MCF 10A (cell line): ENCODE measurements around the gene GHRL. TPM values are rescaled to one million over a fixed set of nuclear protein-coding genes. Genes with fewer than 3 reads are reported as not detected.

ENCODE experiments used
- BruUV-seq: library from RNA; stranded (reverse); fragments of 400-500 nt; replicated peaks from 2 replicates; lab custom pipeline; 2021; lab: Mats Ljungman, UMichigan
- CTCF ChIA-PET: fragments of 300-600 bp; sonication (Branson Sonifier 250); formaldehyde crosslinking; extraction: SDS; loops from one replicate; lab custom pipeline; 2021; ENCODE audit warnings: antibody characterized with exemption, inconsistent platforms; lab: Yijun Ruan, JAX
- POLR2A ChIA-PET: fragments of 300-600, 350-650 bp; sonication (Branson Sonifier 250); formaldehyde crosslinking; extraction: SDS; loops from one replicate; lab custom pipeline; 2020; ENCODE audit warnings: antibody characterized with exemption, inconsistent platforms; lab: Yijun Ruan, JAX
- DNase-seq: peaks from one replicate; pipeline ENCODE4 v3.0.0-alpha.2; 2018; ENCODE audit not compliant: unreplicated experiment
- H3K27ac Mint-ChIP-seq: one replicate; pipeline ENCODE4 v1.8.0; 2022; ENCODE audit warnings: mild to moderate bottlenecking, low read depth, mixed read lengths; ENCODE audit not compliant: unreplicated experiment
- H3K27me3 Mint-ChIP-seq: one replicate; pipeline ENCODE4 v1.8.0; 2022; ENCODE audit warnings: mixed read lengths; ENCODE audit not compliant: insufficient read depth, unreplicated experiment
- H3K36me3 Mint-ChIP-seq: one replicate; pipeline ENCODE4 v1.8.0; 2022; ENCODE audit warnings: mild to moderate bottlenecking, moderate library complexity, mixed read lengths; ENCODE audit not compliant: insufficient read depth, unreplicated experiment
- H3K4me1 Mint-ChIP-seq: one replicate; pipeline ENCODE4 v1.8.0; 2022; ENCODE audit warnings: mixed read lengths; ENCODE audit not compliant: insufficient read depth, unreplicated experiment
- H3K4me3 Mint-ChIP-seq: one replicate; pipeline ENCODE4 v1.8.0; 2022; ENCODE audit warnings: mild to moderate bottlenecking, moderate library complexity, mixed read lengths; ENCODE audit not compliant: unreplicated experiment
- H3K9me3 Mint-ChIP-seq: one replicate; pipeline ENCODE4 v1.8.0; 2022; ENCODE audit warnings: mixed read lengths; ENCODE audit not compliant: unreplicated experiment
- intact Hi-C: fragments of 100-400 bp; cut with micrococcal nuclease; formaldehyde crosslinking; loops from 2 replicates; pipeline ENCODE4 v1.14.1; 2022
- total RNA-seq: library from RNA; stranded (reverse); gene quantifications from 2 replicates; pipeline ENCODE4 v1.2.3, GENCODE V29; 2022
- TF ChIP-seq, protein P1 (sequence below): fragments of 200-600 bp; IDR thresholded peaks from one replicate; pipeline ENCODE4 v1.8.0; 2022; ENCODE audit warnings: antibody characterized with exemption, mild to moderate bottlenecking; ENCODE audit not compliant: unreplicated experiment

Gene GHRL
- total RNA-seq, 1 experiment from 2014 or later, result not detected

DNA sequence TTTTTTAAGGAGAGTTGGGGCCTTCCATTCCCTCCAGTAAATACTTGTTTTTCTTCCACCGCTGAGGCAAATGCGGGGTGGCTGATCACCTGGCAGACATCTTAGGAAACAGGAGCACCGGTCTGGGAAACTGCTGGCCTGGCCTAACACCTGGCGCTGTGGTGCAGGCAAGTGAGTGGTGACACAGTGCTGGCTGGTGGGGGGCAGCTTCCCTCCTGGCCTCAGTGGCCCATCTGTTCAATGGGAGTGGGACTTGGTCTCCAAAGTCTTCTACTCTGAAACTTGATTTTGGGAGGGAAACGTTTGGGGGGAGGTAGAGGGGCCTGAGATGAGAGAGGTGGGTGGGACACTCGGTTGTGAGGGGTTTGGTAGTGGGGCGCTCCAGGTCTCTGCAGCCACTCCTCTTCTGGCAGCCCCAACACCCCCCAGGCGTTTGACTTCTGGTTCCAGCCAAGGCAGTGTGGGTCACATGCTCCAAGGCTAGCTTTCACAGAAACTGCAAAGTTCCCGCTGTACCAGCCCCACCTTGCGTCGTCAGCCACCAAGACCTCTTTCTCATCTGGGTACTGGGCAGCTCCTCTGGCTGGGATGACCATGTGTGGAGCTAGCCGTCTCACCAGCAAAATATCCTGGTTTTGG is 4.7 kb downstream of the GHRL start:
- no peak overlapping the region for H3K27ac Mint-ChIP-seq

DNA sequence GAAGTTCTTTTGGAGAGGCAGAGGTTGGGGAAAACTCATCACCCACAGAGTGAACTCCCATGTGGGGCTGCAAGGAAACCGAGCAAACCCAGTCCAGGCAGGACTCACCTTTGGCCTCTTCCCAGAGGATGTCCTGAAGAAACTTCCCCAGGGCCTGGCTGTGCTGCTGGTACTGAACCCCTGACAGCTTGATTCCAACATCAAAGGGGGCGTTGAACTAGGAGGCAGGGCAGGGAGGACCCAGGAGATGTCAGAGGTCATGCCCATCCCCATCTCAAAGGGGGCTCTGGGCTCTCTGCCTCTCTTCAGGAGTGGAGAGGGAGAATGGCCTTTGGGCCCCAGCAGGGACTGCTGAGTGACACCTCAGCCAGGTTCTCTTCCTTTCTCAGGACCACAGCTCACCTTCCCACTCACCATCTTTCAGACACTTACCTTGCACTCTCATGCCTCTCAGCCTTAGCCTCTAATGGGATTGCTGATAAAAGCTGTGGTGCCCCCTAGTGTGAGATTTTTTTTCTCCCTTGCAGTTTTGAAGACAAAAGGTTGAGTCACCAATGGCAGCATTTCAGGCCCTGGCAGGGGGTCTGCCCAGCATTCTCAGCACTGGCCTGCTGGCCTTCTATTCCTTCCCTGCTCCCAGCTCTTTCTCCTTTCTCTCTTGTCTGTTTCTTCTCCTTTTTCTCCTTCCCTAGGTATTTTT is 6.0 kb downstream of the GHRL start:
- DNase-seq, result peak; percentile 83
- intact Hi-C loops, result loop anchor here (1.0 to 10.0 kb wide), 3 partner anchors 340 to 570 kb away; partner anchors contain the start of gene RPUSD3

More for the DNA sequence above, 4.7 kb downstream of the GHRL start:
- peaks cover 5% of the 10 kb centered on the region for H3K4me1 Mint-ChIP-seq
- intact Hi-C loops, result loop anchor here (1.0 to 10.0 kb wide), 3 partner anchors 341 to 572 kb away; partner anchors contain the start of gene RPUSD3
- H3K4me3 Mint-ChIP-seq, result no peak overlapping the region
- H3K9me3 Mint-ChIP-seq, result no peaks in the 10 kb centered on the region
- BruUV-seq, result no TSS peak
- TF ChIP-seq, protein P1, sequence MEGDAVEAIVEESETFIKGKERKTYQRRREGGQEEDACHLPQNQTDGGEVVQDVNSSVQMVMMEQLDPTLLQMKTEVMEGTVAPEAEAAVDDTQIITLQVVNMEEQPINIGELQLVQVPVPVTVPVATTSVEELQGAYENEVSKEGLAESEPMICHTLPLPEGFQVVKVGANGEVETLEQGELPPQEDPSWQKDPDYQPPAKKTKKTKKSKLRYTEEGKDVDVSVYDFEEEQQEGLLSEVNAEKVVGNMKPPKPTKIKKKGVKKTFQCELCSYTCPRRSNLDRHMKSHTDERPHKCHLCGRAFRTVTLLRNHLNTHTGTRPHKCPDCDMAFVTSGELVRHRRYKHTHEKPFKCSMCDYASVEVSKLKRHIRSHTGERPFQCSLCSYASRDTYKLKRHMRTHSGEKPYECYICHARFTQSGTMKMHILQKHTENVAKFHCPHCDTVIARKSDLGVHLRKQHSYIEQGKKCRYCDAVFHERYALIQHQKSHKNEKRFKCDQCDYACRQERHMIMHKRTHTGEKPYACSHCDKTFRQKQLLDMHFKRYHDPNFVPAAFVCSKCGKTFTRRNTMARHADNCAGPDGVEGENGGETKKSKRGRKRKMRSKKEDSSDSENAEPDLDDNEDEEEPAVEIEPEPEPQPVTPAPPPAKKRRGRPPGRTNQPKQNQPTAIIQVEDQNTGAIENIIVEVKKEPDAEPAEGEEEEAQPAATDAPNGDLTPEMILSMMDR, result no peak
- no peak for DNase-seq
- ChIA-PET POLR2A (interaction anchor here (0.6 kb wide), 1 partner anchor 14 kb away, joined by 3 read pairs; no protein-coding TSS in a partner anchor), CTCF (interaction anchor here (0.6 to 2.3 kb wide), 3 partner anchors 19 to 213 kb away, joined by 3 to 9 read pairs (median 4); no protein-coding TSS in a partner anchor)
- H3K27me3 Mint-ChIP-seq, result no peaks in the 10 kb centered on the region
- H3K36me3 Mint-ChIP-seq, result peaks cover 46% of the 10 kb centered on the region

DNA sequence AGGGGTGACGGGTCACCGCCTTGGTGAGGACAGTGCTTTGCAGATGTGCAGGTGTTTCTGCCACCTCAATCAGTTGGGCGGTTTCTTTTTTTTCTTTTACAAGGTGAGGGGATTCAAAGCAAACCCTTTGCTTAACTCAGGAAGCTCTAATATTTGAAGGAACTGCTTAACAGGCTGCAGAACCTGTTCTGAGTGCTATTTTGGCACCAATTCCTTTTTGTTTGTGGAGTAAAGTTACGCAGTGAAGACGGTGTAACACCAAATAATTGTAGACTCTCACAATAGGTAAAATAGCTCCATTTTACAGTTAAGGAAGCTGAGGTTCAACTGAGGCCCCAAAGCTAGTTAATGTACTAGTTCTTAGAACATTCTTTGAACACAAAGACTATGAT is 6.6 kb downstream of the GHRL start:
- no peak overlapping the region for H3K4me3 Mint-ChIP-seq
- no TSS peak for BruUV-seq
- H3K36me3 Mint-ChIP-seq, result peaks cover 66% of the 10 kb centered on the region
- H3K27me3 Mint-ChIP-seq, result no peaks in the 10 kb centered on the region
- POLR2A ChIA-PET, result no interaction called here
- DNase-seq, result no peak
- no peaks in the 10 kb centered on the region for H3K4me1 Mint-ChIP-seq
- CTCF ChIA-PET, result interaction anchor here (0.5 to 2.3 kb wide), 9 partner anchors 13 to 1395 kb away, joined by 3 to 9 read pairs (median 3); no protein-coding TSS in a partner anchor
- no peak overlapping the region for H3K27ac Mint-ChIP-seq
- H3K9me3 Mint-ChIP-seq, result no peaks in the 10 kb centered on the region
- intact Hi-C loops, result loop anchor here (2.0 to 10.0 kb wide), 2 partner anchors 339 to 441 kb away; partner anchors contain the start of gene RPUSD3
- TF ChIP-seq, protein P1, result no peak

More for the DNA sequence above, 6.0 kb downstream of the GHRL start:
- H3K9me3 Mint-ChIP-seq, result no peaks in the 10 kb centered on the region
- H3K36me3 Mint-ChIP-seq, result peaks cover 59% of the 10 kb centered on the region
- no TSS peak for BruUV-seq
- no peaks in the 10 kb centered on the region for H3K27me3 Mint-ChIP-seq
- H3K27ac Mint-ChIP-seq, result no peak overlapping the region
- H3K4me1 Mint-ChIP-seq, result no peaks in the 10 kb centered on the region
- TF ChIP-seq, protein P1, result peak; percentile 53
- ChIA-PET POLR2A (interaction anchor here (0.7 kb wide), 1 partner anchor 561 kb away, joined by 3 read pairs; no protein-coding TSS in a partner anchor), CTCF (interaction anchor here (0.5 to 2.3 kb wide), 14 partner anchors 14 to 543 kb away, joined by 3 to 9 read pairs (median 3); no protein-coding TSS in a partner anchor)
- no peak overlapping the region for H3K4me3 Mint-ChIP-seq
